Activated naive CD8-positive, alpha-beta T cell treated with anti-CD3 and anti-CD28 coated beads, Interleukin-2, amount 50 U/mL, for 16 hours (primary cell): ENCODE measurements around the gene NPFFR1.

ENCODE experiments used
- DNase-seq: peaks from one replicate; pipeline ENCODE4 v3.0.0-alpha.2; 2020; ENCODE audit warnings: low read depth, low spot score

The NPFFR1 gene

DNA sequence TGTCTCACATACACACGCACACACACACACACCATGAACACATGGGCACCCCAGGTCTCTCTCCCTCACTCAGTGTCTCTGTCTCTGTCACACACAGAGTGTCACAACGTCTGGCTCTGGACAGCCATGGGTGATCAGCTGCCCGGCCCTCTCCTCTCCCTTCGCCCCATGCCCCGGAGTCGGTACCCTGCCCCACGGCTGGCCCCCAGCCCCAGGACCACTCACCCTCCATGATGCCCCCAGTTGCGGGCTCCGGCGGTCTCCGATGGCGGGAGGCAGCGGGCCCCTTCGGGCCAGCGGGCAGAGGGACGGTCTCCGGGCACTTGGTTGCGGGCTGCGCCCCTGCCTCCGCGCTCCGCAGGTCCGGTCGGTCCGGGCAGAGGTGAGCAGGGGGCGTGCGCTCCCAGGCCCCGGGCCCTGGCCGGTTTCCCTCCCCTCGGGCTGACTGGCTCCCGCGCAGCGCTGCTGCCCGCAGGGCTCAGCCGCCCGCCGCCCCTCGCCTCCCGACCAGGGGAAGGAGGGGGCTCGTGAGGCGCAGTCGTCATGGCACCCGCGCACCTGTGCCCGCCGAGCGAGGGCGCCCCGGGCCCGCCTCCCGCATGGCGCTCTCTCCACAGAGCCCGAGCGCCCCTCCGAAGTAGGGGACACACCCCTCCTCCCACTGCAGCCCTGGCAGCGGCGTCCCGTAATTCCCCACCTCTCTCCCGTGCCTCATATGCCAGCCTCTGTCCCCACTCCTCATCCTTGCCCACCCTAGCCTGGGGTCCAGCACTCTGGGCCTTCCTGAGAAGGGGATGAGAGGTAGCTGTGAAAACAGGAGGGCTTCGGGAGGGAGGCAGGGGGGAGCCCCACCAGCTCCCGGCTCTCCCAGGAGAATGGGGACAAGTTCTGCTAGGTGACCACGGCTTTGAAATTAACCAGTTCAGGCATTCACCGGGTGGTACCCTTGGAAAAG lies at the start of gene NPFFR1:
TSS of gene NPFFR1 (minus strand) at position 560 of the 955 bp plus-strand sequence. CDS start at position 232, 328 bp downstream.
- DNase-seq: no peak

GRCh38 chr10:70333268-70333667 lies 49.5 kb upstream of the NPFFR1 start:
- DNase-seq: no peak

- DNase-seq: no peak
Measured at GRCh38 chr10:70331486-70332268, 47.9 kb upstream of the NPFFR1 start.

DNA sequence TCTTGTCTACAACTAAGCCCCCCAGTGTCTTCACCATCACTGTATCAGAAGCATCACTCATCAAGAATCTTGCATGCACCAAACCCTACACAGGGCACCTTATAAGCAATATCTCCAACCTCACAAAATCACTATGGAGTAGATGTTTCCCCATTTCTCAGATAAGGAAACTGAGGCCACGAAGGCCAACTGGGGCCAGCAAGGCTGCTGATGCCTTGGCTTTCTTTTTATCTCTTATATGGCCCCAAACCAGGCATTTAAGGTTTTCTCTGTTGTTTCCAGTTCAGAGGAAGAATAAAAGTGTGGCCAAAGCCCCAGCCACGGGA lies 47.3 kb upstream of the NPFFR1 start:
- DNase-seq: no peak

- DNase-seq: no peak
Measured at GRCh38 chr10:70330671-70331070, 46.9 kb upstream of the NPFFR1 start.

DNA sequence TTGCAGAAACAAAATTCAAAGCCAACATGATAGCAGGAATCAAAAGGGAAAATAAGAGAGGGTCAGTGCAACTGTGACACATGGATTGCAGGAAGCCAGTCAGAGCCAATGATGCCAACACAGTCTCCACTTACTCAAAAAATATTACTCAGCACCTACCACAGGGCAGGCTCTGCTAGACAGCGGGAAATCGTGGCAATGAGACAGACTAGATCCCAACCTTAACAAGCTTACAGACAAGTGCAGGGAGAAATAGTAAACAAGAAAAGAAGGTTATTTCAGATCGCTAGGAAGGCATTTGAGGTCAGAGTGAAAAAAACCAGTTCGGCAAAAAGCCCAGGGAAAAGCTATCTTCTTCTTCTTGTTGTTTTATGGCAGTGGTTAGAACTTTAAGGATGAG lies 45.2 kb upstream of the NPFFR1 start:
- DNase-seq: no peak

DNA sequence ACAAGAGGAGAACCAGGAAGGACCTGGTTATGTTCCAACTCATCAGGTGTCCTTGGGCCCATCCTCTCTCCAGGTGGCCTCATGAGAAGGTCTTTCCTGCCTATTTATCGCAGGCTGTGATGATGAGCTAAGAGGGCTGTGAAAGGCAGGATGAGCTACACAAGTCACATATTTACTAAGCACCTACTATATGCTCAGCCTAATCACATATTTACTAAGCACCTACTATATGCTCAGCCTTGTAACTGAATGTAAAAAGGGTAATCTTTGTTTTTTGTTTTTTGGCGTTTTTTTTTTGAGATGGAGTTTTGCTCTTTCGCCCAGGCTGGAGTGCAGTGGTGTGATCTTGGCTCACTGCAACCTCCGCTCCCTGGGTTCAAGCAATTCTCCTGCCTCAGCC lies 44.2 kb upstream of the NPFFR1 start:
- DNase-seq: no peak

DNA sequence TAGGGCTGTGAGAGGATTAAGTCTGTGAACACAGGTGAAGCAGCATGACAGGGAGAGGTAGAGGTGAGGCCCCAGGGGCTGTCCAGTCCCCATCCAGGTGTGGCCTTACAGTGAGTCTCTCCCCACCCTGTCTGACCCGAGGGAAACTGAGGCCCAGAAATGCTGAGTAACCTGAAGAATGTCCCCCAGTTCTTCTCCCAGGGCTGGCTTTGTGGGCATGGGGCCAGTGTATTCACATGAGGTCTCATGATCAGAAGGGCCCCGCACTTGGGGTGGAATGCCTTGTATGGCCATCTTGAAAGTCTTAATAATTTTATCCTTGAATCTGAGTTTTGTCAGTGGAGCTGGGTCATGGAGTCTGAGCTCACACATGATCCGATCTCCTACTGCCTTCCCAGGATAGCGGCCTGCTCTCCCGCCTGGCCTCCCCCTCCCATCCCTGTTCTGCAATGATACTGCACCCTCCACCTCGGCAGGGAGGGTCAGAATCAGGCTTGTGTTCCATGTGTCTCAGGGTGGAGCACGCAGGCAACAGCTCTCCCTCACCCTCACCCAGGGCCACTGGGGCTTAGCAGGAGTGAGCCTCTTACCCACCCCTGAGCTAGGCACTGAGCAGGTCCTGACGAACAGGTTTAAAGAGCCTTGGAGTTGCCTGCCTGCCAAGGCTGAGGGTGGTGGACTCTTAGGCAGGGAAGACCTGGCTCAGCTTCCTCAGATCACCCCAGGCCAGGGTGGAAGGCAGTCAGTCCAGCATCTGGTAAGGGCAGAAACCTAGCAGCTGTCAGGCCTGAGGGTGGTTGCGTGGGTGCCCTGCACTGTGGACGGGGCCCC lies 41.4 kb upstream of the NPFFR1 start:
- no peak for DNase-seq

- DNase-seq: no peak
Measured at GRCh38 chr10:70324339-70324861, 40.6 kb upstream of the NPFFR1 start.

- DNase-seq: no peak
Measured at GRCh38 chr10:70323697-70324338, 40.0 kb upstream of the NPFFR1 start.

DNA sequence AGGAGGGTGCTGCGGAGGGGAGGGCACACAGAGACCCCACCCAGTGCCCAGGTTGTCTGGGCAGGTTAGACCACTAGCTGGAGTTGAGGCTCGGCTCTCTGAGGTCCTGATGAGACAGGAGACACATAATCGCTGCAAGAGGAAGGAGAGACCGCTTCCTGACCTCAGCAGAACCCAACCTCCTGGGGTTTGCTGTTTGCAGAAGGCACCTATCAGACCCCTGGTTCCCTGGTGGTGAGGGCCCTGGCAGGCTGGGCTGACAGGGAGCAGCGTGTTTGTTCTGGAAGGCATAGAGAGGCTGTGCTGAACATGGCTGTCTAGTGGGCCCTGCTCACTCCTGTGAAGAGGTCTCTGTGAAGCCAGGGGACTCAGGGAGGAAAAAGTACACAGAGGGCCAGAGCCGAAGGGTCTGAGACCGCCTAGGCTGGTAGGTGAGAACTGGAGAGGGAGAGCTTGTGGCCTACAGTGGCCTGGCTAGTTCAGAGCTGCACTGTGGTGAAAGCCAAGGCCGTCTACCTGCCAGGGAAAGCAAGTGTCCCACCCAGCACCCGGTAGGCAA lies 39.4 kb upstream of the NPFFR1 start:
- no peak for DNase-seq

GRCh38 chr10:70321897-70322890 lies 38.4 kb upstream of the NPFFR1 start:
- no peak for DNase-seq

DNA sequence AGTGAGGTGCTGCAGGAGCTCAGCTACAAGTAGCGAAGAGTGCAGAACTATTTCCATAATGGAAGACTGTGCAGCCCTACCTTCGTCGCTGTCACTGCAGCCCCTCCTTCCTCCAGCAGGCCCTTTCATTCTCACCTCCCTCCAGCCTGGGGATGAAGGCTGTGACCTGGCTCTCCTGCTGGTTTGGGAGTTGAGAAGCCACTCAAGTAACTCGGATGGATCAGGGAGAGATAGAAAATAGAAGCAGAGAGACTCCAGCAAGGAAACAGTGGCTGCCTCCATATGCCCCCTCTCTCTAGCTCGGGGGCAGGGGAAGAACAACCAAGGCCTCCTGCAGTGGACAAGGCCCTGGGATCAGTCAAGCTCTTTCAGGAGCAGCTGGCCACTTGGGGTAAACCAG lies 37.4 kb upstream of the NPFFR1 start:
- no peak for DNase-seq

GRCh38 chr10:70320751-70321150 lies 36.9 kb upstream of the NPFFR1 start:
- DNase-seq: no peak

DNA sequence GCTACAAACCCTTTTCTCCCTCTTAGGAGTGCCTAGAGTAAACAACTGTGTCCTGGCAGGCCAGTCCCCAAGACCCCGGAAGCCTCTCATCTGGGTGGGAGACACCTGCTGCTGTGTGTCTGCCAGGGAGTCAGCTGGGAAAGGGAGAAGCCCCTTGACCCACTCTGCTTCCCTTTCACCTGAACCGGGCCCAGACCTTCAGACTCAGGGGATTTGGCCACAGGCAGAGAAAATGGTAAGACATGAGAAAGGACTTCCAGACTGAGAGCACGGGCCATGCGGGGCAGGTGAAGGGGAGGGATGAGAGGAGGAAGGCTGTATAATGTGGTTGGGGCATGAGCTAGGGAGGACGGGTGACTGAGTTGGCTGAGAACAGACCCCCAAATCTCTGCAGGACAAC lies 36.0 kb upstream of the NPFFR1 start:
- no peak for DNase-seq

DNA sequence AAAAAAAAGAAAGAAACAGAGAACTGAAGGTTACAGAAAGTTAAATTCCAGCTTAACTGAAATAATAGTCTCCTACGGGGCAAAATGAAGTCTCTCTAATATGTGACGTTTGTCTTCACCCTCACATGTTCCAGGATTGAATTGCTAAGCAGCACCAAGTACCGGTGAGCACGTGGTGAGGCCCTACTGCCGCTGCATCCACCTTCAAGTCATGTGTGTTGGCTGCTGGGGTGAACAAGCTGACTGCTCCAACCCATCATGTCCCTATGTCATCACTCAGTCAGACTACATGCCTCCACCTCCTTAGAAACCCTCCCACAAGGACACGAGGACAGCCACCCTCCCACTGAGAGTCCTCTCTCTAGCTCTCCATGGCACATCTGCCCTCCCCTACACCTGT lies 35.4 kb upstream of the NPFFR1 start:
- no peak for DNase-seq

DNA sequence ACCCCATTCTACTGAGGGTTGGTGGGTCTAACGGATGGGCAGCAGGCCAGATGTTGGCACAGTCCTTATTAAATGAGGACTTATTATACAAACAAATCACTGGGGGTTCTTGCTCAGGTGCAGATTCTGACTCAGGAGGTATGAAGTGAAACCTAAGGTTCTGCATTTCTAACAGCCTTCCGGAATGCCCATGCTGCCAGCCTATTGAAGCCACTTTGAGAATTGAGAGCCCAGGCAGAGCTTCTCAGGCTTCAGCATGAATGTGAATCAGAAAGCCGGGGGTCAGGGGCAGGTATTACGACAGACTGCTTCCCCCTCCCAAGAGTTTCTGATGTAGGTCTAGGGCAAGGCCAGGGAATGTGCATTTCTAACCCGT lies 34.1 kb upstream of the NPFFR1 start:
- DNase-seq: no peak

GRCh38 chr10:70317272-70317942 lies 33.6 kb upstream of the NPFFR1 start:
- DNase-seq: no peak

DNA sequence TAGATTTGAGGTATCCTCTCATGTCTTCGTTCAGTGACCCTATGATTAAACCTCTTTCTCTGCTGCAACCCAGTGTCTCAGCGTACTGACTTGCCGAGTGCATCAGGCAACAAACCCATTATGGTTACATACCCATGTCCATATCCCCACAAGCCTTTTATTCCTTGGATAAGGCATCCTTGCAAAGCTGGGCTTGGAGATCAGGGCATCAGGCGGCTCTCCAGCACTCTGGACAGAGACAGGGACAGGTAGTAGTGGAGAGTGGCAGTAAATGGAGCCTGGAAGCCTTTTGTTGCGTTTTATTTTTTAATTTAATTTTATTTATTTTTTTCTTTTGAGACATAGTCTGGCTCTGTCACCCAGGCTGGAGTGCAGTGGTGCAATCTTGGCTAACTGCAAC lies 32.0 kb upstream of the NPFFR1 start:
- DNase-seq: no peak
